Measurements from ENCODE around the gene PSME2. TPM values are rescaled to one million over a fixed set of nuclear protein-coding genes. Genes with fewer than 3 reads are reported as not detected.
A peak's percentile ranks its signal among the peaks of the same experiment; 100 is the strongest.

PSME2 gene
- total and polyA plus RNA-seq, 5 donors from 2014 or later, result 167 to 603 (median 393) TPM

DNA sequence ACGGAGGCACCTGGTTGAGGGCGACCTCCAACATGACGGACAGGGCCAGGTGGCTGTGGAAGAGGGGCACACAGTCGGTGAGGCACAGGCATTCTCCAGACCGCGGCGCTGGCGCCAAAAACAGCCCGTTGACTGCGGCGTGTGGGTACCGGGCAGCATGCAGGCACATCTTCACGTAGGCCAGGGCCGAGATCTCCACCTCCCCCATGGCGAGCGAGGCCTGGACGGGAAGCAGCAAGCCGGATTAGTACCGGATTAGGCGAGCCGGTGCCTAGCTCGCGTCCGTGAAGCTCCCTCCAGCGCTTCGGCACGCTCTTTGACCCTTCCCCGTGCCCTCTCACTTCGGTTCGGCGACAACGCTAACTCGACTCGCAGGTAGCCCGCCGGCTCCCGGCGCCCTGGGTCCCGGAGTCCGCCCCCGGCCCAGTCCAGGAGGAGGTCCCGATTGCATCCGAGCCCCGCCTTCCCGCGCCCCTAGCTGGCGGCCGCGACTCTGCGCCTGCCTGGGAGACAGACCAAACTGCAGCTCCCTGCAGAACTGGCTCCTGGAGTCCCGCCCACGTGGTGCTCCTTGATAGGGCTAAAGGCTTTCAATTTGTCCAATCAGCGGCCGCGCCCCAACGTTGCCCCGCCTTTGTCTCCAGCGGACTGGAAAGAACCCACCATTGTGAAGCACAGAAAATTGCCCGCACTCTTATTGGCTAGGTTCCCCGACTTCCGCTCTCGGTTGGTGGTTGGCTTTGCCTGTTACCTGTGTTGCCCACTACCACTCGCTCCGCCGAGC is 5.1 kb downstream of the PSME2 start, which contains the start of gene EMC9:
Gene EMC9 (minus strand): TSS at position 495 of the 784 bp plus-strand sequence. CDS start 287 bp downstream, at position 208.
- H3K27me3 ChIP-seq (ENCODE audit: control insufficient read depth, insufficient read depth, low read length), result no peaks in the 10 kb centered on the region
- ATAC-seq (ENCODE audit: low read depth in 2 of 2) (peak; percentile 92 to 94), DNase-seq (peak; percentile 99 to 100 (median 99))
- H3K9me3 Mint-ChIP-seq, result no peaks in the 10 kb centered on the region
- peak within 1 kb of the TSS; percentile 80 for H3K27ac ChIP-seq (ENCODE audit: insufficient read depth, low read length, poor library complexity, severe bottlenecking)
- peaks cover 25% of the 10 kb centered on the region for H3K36me3 Mint-ChIP-seq
- no peaks in the 10 kb centered on the region for H3K9me3 ChIP-seq (ENCODE audit: control insufficient read depth in 2 of 2, low read length in 2 of 2)
- H3K36me3 ChIP-seq (ENCODE audit: control insufficient read depth, insufficient read depth, low read length), result peaks cover 28% of the 10 kb centered on the region
- peaks cover 65% of the 10 kb centered on the region for H3K4me1 ChIP-seq (ENCODE audit: control insufficient read depth, insufficient read depth, low read length, poor library complexity, severe bottlenecking)
- peaks cover 6 to 86% (median 46%) of the 10 kb centered on the region in 4 donors for H3K4me1 Mint-ChIP-seq
- H3K27me3 Mint-ChIP-seq, result no peaks in the 10 kb centered on the region
- peak within 1 kb of the TSS; percentile 88 for H3K4me3 ChIP-seq (ENCODE audit: low read depth, low read length)
- peak within 1 kb of the TSS; percentile 91 to 98 (median 93) for H3K27ac Mint-ChIP-seq
- peak within 1 kb of the TSS; percentile 87 to 97 (median 94) for H3K4me3 Mint-ChIP-seq

DNA sequence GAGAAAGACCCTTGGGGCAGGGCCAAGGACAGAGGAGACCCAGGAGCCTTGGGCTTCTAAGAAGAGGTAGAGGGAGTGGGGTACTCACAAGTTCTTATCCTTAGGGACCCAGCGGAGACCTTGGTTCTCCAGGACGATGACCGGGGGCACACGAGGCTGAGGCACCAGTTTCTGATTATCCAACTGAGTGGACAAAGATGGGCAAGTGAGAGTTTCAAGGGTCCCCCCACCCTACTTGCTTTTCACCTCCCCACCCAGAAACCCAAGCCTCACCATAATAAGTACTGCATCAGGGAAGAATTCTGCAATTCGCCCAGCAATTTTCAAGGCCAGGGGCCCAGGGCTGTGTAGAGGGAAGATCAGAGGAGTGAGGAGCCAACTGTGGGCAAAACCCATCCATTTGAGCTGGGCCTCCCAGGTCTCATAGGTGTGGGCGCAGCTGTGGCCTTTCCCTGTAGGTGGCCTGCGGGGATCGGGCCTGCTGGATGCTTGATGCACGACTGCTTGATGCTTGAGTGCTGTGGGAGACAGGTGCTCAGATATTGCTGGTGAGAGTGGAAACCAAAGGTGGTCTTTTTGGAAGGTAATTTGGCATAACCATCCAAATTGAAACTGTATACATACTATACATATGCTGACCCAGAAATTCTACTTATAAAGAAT is 7.0 kb downstream of the PSME2 start:
- Histone ChIP-seq H3K4me3 (ENCODE audit: low read depth, low read length) (peak overlapping the region; percentile 55), H3K27me3 (ENCODE audit: control insufficient read depth, insufficient read depth, low read length) (no peaks in the 10 kb centered on the region), H3K9me3 (ENCODE audit: control insufficient read depth in 2 of 2, low read length in 2 of 2) (no peaks in the 10 kb centered on the region), H3K36me3 (ENCODE audit: control insufficient read depth, insufficient read depth, low read length) (peaks cover 28% of the 10 kb centered on the region), H3K4me1 (ENCODE audit: control insufficient read depth, insufficient read depth, low read length, poor library complexity, severe bottlenecking) (peaks cover 56% of the 10 kb centered on the region), H3K27ac (ENCODE audit: insufficient read depth, low read length, poor library complexity, severe bottlenecking) (no peak overlapping the region)
- Mint-ChIP-seq H3K4me1 (peaks cover 10 to 74% (median 41%) of the 10 kb centered on the region in 4 donors), H3K36me3 (peaks cover 25% of the 10 kb centered on the region), H3K9me3 (peaks cover 0 to 1% (median 0%) of the 10 kb centered on the region in 7 donors), H3K27ac (peak overlapping the region in 2 of 3 donors; percentile 61 to 75), H3K4me3 (peak overlapping the region; percentile 68 to 94 (median 86)), H3K27me3 (no peaks in the 10 kb centered on the region)
- DNase-seq (peak in 1 of 3 donors; percentile 40), ATAC-seq (ENCODE audit: low read depth in 2 of 2) (no peak)

DNA sequence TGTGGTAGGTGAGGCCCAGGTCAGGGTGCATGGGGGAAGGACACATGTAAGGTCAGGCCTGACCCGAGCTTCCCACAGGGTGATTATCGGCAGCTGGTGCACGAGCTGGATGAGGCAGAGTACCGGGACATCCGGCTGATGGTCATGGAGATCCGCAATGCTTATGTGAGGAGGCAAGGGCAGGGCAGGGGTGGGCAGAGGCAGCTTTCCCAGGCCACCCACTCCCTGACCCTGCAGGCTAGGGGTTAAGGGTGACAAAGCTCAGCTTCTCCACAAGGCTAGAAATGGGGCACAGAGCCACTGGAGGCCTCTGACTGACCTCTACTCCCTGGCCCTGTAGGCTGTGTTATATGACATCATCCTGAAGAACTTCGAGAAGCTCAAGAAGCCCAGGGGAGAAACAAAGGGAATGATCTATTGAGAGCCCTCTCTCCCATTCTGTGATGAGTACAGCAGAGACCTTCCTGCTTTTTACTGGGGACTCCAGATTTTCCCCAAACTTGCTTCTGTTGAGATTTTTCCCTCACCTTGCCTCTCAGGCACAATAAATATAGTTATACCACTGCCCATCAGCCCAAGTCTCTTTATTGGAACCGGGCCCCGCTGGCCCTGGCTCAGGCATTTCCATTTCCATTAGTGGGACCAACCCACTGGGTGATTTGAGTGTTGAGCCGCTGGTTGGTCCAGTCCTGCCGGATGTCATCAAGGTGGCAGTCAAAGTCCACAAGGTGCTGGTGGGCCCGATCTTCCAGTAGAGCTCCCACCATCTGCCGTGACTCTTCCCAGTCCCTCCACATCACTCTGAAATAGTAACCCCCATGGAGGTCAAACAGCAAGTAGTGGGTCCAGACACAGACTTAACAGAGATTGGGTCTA is 7.8 kb downstream of the PSME2 start:
- Histone ChIP-seq H3K27ac (ENCODE audit: insufficient read depth, low read length, poor library complexity, severe bottlenecking) (no peak overlapping the region), H3K4me3 (ENCODE audit: low read depth, low read length) (no peak overlapping the region), H3K4me1 (ENCODE audit: control insufficient read depth, insufficient read depth, low read length, poor library complexity, severe bottlenecking) (peaks cover 56% of the 10 kb centered on the region), H3K9me3 (ENCODE audit: control insufficient read depth in 2 of 2, low read length in 2 of 2) (no peaks in the 10 kb centered on the region), H3K27me3 (ENCODE audit: control insufficient read depth, insufficient read depth, low read length) (no peaks in the 10 kb centered on the region), H3K36me3 (ENCODE audit: control insufficient read depth, insufficient read depth, low read length) (peaks cover 22% of the 10 kb centered on the region)
- Mint-ChIP-seq H3K27me3 (no peaks in the 10 kb centered on the region), H3K4me3 (peak overlapping the region; percentile 81 to 94 (median 92)), H3K9me3 (peaks cover 0 to 1% (median 0%) of the 10 kb centered on the region in 7 donors), H3K27ac (peak overlapping the region in 2 of 3 donors; percentile 61 to 85), H3K4me1 (peaks cover 10 to 73% (median 37%) of the 10 kb centered on the region in 4 donors), H3K36me3 (peaks cover 22% of the 10 kb centered on the region)
- ATAC-seq (ENCODE audit: low read depth in 2 of 2) (no peak), DNase-seq (no peak)

DNA sequence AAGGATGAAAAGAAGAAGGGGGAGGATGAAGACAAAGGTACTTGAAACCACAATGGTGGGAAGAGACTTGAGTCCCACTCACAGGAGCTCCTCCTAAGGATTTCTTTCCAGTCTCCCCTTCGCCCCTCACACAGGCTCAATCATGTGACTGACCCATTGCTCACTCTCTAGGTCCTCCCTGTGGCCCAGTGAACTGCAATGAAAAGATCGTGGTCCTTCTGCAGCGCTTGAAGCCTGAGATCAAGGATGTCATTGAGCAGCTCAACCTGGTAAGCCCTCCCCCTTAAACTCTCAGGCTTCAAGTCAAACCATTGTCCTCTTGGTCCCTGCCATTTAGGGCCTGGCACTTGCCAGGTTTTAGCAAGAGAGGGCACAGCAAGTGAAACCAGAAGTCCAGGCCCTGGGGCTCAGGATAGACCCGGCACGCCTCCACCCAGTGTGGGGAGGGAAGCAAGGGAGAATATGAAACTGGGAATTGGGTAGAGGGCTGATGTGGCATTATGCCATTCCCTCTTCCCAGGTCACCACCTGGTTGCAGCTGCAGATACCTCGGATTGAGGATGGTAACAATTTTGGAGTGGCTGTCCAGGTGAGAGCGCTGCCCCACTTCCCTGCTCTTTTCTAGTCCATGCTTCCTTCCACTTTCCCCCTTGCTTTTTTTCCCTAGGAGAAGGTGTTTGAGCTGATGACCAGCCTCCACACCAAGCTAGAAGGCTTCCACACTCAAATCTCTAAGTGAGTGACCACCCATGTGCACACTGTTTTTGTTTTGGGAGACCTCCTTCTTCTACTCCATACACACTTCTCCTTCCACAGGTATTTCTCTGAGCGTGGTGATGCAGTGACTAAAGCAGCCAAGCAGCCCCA is 8.6 kb downstream of the PSME2 start:
- Mint-ChIP-seq H3K27ac (peak overlapping the region; percentile 94 to 95 (median 95)), H3K9me3 (peaks cover 0 to 1% (median 0%) of the 10 kb centered on the region in 7 donors), H3K4me3 (peak overlapping the region; percentile 92 to 94 (median 92)), H3K27me3 (peaks cover 4% of the 10 kb centered on the region), H3K4me1 (peaks cover 16 to 71% (median 39%) of the 10 kb centered on the region in 4 donors), H3K36me3 (peaks cover 17% of the 10 kb centered on the region)
- no peaks in the 10 kb centered on the region for H3K27me3 ChIP-seq (ENCODE audit: control insufficient read depth, insufficient read depth, low read length)
- H3K4me3 ChIP-seq (ENCODE audit: low read depth, low read length), result no peak overlapping the region
- no peak for ATAC-seq (ENCODE audit: low read depth in 2 of 2)
- H3K9me3 ChIP-seq (ENCODE audit: control insufficient read depth in 2 of 2, low read length in 2 of 2), result no peaks in the 10 kb centered on the region
- peaks cover 59% of the 10 kb centered on the region for H3K4me1 ChIP-seq (ENCODE audit: control insufficient read depth, insufficient read depth, low read length, poor library complexity, severe bottlenecking)
- peak overlapping the region; percentile 85 for H3K27ac ChIP-seq (ENCODE audit: insufficient read depth, low read length, poor library complexity, severe bottlenecking)
- peaks cover 16% of the 10 kb centered on the region for H3K36me3 ChIP-seq (ENCODE audit: control insufficient read depth, insufficient read depth, low read length)
- DNase-seq, result no peak

DNA sequence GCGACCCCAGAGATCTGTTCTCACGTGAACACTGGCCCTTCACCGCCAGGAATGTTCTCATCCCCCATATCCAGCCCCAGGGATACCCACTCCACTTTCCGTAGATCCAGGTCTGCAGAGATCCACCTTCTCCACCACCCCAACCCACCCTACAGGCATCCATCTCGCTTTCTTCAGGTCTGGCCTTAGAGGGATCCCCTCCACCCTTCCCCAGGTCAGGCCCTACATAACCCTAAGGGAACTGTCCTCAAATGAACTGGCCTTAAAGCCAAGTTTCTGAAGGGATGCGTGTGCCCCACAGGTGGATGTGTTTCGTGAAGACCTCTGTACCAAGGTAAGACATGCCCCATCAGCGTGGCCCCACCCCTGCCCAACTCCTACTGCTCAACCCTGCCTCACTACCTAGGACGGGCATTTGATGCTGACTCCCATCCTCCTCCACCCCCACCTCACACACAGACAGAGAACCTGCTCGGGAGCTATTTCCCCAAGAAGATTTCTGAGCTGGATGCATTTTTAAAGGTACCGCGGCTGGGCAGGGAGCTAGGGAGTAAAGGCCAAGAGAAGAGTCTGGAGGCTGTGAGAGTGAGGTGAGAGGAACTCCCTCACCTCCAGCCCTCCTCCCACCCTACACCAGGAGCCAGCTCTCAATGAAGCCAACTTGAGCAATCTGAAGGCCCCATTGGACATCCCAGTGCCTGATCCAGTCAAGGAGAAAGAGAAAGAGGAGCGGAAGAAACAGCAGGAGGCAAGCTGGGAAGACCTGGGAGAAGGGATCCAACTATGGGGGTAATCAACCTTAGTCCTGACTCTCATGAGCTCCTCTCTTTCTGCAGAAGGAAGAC is 9.5 kb downstream of the PSME2 start:
- peak overlapping the region; percentile 69 to 95 (median 94) for H3K27ac Mint-ChIP-seq
- no peaks in the 10 kb centered on the region for H3K9me3 ChIP-seq (ENCODE audit: control insufficient read depth in 2 of 2, low read length in 2 of 2)
- peak in 1 of 3 donors; percentile 28 for DNase-seq
- peaks cover 0 to 1% (median 0%) of the 10 kb centered on the region in 7 donors for H3K9me3 Mint-ChIP-seq
- no peaks in the 10 kb centered on the region for H3K27me3 ChIP-seq (ENCODE audit: control insufficient read depth, insufficient read depth, low read length)
- H3K4me3 ChIP-seq (ENCODE audit: low read depth, low read length), result peak overlapping the region; percentile 75
- H3K4me1 ChIP-seq (ENCODE audit: control insufficient read depth, insufficient read depth, low read length, poor library complexity, severe bottlenecking), result peaks cover 62% of the 10 kb centered on the region
- no peak for ATAC-seq (ENCODE audit: low read depth in 2 of 2)
- H3K27ac ChIP-seq (ENCODE audit: insufficient read depth, low read length, poor library complexity, severe bottlenecking), result peak overlapping the region; percentile 85
- peaks cover 16 to 71% (median 43%) of the 10 kb centered on the region in 4 donors for H3K4me1 Mint-ChIP-seq
- peaks cover 16% of the 10 kb centered on the region for H3K36me3 ChIP-seq (ENCODE audit: control insufficient read depth, insufficient read depth, low read length)
- peak overlapping the region; percentile 92 to 94 (median 92) for H3K4me3 Mint-ChIP-seq
- peaks cover 17% of the 10 kb centered on the region for H3K36me3 Mint-ChIP-seq
- H3K27me3 Mint-ChIP-seq, result peaks cover 4% of the 10 kb centered on the region

Measured in CD4-positive, CD25-positive, alpha-beta regulatory T cell (primary cell).